Lung (tissue), 12 donors: ENCODE measurements around the gene TFAP2D. TPM values are rescaled to one million over a fixed set of nuclear protein-coding genes. Genes with fewer than 3 reads are reported as not detected.

Source experiments
- ATAC-seq: fragments of 200-7000 bp; cut with Tn5 transposase; one replicate; pipeline ENCODE4 v1.9.1; 2020; ENCODE audit warnings: moderate number of reproducible peaks; ENCODE audit not compliant: insufficient read depth, low FRiP score
- DNase-seq, 3 donors: peaks; one replicate each; pipeline ENCODE4 v3.0.0-alpha.2; 2013 to 2017
- H3K27ac ChIP-seq, 2 donors: one replicate each; pipeline ENCODE4 v1.5.1; 2013; ENCODE audit warnings: mild to moderate bottlenecking in 2 of 2, moderate library complexity in 2 of 2, control low read depth in 1 of 2, inconsistent platforms in 1 of 2, low read depth in 1 of 2, low read length in 1 of 2
- H3K27me3 ChIP-seq, 3 donors: one replicate each; pipeline ENCODE4 v1.5.1; 2013; ENCODE audit warnings: low read length in 2 of 3; ENCODE audit not compliant: control insufficient read depth in 3 of 3, insufficient read depth in 3 of 3
- H3K36me3 ChIP-seq, 4 donors: one replicate each; pipeline ENCODE4 v1.5.1; 2013; ENCODE audit warnings: low read length in 4 of 4, mild to moderate bottlenecking in 1 of 4, moderate library complexity in 1 of 4; ENCODE audit not compliant: control insufficient read depth in 4 of 4, insufficient read depth in 4 of 4
- H3K4me1 ChIP-seq, 5 donors: one replicate each; pipeline ENCODE4 v1.5.1; 2013; ENCODE audit warnings: low read length in 5 of 5, mild to moderate bottlenecking in 2 of 5, moderate library complexity in 1 of 5; ENCODE audit not compliant: control insufficient read depth in 5 of 5, insufficient read depth in 5 of 5
- H3K4me3 ChIP-seq: one replicate; pipeline ENCODE4 v1.5.1; 2013; ENCODE audit warnings: mild to moderate bottlenecking, control low read depth, moderate library complexity
- H3K9ac ChIP-seq, 2 donors: one replicate each; pipeline ENCODE4 v1.5.1; 2013; ENCODE audit warnings: low read length in 2 of 2, control low read depth in 1 of 2; ENCODE audit not compliant: insufficient read depth in 1 of 2
- H3K9me3 ChIP-seq, 4 donors: one replicate each; pipeline ENCODE4 v1.5.1; 2013; ENCODE audit warnings: low read length in 3 of 4, mild to moderate bottlenecking in 1 of 4, moderate library complexity in 1 of 4; ENCODE audit not compliant: control insufficient read depth in 4 of 4, insufficient read depth in 3 of 4
- WGBS, 2 donors: extraction: QIAGEN DNeasy Blood & Tissue Kit; methylation state at CpG; one replicate each; pipeline ENCODE4 v1.1.7; 2013; 5-methylcytosine and 5-hydroxymethylcytosine counted together
- polyA plus RNA-seq, 2 donors: library from polyadenylated mRNA; stranded (reverse); fragments of 200-250 nt; gene quantifications; one replicate each; pipeline ENCODE4 v1.2.1, GENCODE V29; 2013
- total RNA-seq, 2 donors: library from RNA; depleted of rRNA in 1 of 2; stranded (reverse); fragments of >200 nt in 1 of 2; gene quantifications; one replicate each; pipeline ENCODE4 v1.2.1, GENCODE V29; 2014 to 2021
- TF ChIP-seq, protein P1 (sequence below): IDR thresholded peaks from 2 replicates; pipeline ENCODE4 v1.5.1; 2012; ENCODE audit warnings: mild to moderate bottlenecking; ENCODE audit errors: control extremely low read depth, extremely low read depth
- donor health status: control.
- donor health status: control.
- donor health status: Bipolar disorder and iron deficiency.
- donor health status: healthy.
- donor health status: DM: yes; HTN: yes; CAD: no.

TFAP2D gene
- total and polyA plus RNA-seq, 4 donors: not detected

- Histone ChIP-seq H3K9ac (no peak overlapping the region), H3K27me3 (peaks cover 0 to 10% (median 0%) of the 10 kb centered on the region in 3 donors), H3K27ac (no peak overlapping the region), H3K4me1 (no peaks in the 10 kb centered on the region), H3K4me3 (no peak overlapping the region), H3K36me3 (no peaks in the 10 kb centered on the region), H3K9me3 (no peaks in the 10 kb centered on the region)
- TF ChIP-seq, protein P1, sequence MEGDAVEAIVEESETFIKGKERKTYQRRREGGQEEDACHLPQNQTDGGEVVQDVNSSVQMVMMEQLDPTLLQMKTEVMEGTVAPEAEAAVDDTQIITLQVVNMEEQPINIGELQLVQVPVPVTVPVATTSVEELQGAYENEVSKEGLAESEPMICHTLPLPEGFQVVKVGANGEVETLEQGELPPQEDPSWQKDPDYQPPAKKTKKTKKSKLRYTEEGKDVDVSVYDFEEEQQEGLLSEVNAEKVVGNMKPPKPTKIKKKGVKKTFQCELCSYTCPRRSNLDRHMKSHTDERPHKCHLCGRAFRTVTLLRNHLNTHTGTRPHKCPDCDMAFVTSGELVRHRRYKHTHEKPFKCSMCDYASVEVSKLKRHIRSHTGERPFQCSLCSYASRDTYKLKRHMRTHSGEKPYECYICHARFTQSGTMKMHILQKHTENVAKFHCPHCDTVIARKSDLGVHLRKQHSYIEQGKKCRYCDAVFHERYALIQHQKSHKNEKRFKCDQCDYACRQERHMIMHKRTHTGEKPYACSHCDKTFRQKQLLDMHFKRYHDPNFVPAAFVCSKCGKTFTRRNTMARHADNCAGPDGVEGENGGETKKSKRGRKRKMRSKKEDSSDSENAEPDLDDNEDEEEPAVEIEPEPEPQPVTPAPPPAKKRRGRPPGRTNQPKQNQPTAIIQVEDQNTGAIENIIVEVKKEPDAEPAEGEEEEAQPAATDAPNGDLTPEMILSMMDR: no peak
- no peak for DNase-seq
- no peak for ATAC-seq
These were observed 14.8 kb upstream of the TFAP2D start for GRCh38 chr6:50698546-50698945.

GRCh38 chr6:50699051-50699775 is 14.1 kb upstream of the TFAP2D start:
- Histone ChIP-seq H3K9ac (no peak overlapping the region), H3K9me3 (no peaks in the 10 kb centered on the region), H3K4me3 (no peak overlapping the region), H3K4me1 (no peaks in the 10 kb centered on the region), H3K36me3 (no peaks in the 10 kb centered on the region), H3K27me3 (peaks cover 0 to 13% (median 0%) of the 10 kb centered on the region in 3 donors), H3K27ac (no peak overlapping the region)
- no peak for ATAC-seq
- TF ChIP-seq, protein P1: no peak
- 21 to 25% methylated on average over 11 of the region's 11 CpGs for WGBS, 2 donors
- DNase-seq: peak; percentile 33 to 51 (median 39)

DNA sequence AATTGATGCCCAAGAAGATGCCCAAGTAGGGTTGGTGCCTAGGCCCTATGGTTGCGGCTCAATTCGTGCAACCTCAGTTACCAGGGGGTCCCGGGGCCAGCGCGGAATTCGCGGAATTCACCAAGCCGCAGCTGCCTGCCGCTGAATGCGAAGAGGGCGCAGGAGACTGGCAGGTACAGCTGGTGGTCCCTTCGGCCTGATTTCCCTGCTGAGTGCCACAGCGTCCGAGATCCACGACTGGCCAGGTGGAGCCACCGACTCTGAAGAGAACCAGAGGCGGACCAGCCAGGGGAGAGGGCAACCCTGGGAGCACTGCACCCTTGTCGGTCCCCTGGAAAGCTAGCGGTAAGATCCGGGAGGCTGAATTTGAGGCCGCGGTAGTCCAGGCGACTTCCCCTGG is 6.8 kb upstream of the TFAP2D start:
- Histone ChIP-seq H3K36me3 (no peaks in the 10 kb centered on the region), H3K27ac (no peak overlapping the region), H3K9ac (no peak overlapping the region), H3K27me3 (peaks cover 13 to 80% (median 55%) of the 10 kb centered on the region in 3 donors), H3K4me1 (peaks cover 0 to 8% (median 0%) of the 10 kb centered on the region in 5 donors), H3K9me3 (peaks cover 0 to 11% (median 0%) of the 10 kb centered on the region in 4 donors), H3K4me3 (no peak overlapping the region)
- ATAC-seq: no peak
- 3 to 5% methylated on average over 23 of the region's 23 CpGs for WGBS, 2 donors
- no peak for DNase-seq
- TF ChIP-seq, protein P1: no peak
